Measurements from ENCODE around the gene NRXN3. TPM values are rescaled to one million over a fixed set of nuclear protein-coding genes. Genes with fewer than 3 reads are reported as not detected.

The NRXN3 gene
- total RNA-seq, 6 experiments from 2014 or later = 0.07 to 0.28 (median 0.11) TPM; not detected in 2

GRCh38 chr14:78617735-78618134, 447.6 kb downstream of the NRXN3 start:
- no peak for TF ChIP-seq CTCF (IDR thresholded peaks at IDR 0.05)
- Mint-ChIP-seq H3K36me3 (ENCODE audit: low read depth) (no peaks in the 10 kb centered on the region), H3K27ac (no peak overlapping the region), H3K4me1 (ENCODE audit: low read depth) (peaks cover 10% of the 10 kb centered on the region), H3K27me3 (ENCODE audit: insufficient read depth) (peaks cover 3% of the 10 kb centered on the region), H3K9me3 (no peaks in the 10 kb centered on the region), H3K4me3 (no peak overlapping the region)
- no peak for DNase-seq

- H3K4me3 Mint-ChIP-seq = no peak overlapping the region
- no peak for TF ChIP-seq CTCF (IDR thresholded peaks at IDR 0.05)
- H3K36me3 Mint-ChIP-seq (ENCODE audit: low read depth) = no peaks in the 10 kb centered on the region
- DNase-seq = no peak
- H3K9me3 Mint-ChIP-seq = no peaks in the 10 kb centered on the region
- H3K27me3 Mint-ChIP-seq (ENCODE audit: insufficient read depth) = peaks cover 3% of the 10 kb centered on the region
- H3K27ac Mint-ChIP-seq = no peak overlapping the region
- 0 out of 2 replicates have a peak, but pooled peaks cover 5% of the 10 kb centered on the region for H3K4me1 Mint-ChIP-seq (ENCODE audit: low read depth)
Observed at GRCh38 chr14:78618368-78618767, 448.2 kb downstream of the NRXN3 start.

- Mint-ChIP-seq H3K36me3 (ENCODE audit: low read depth) (no peaks in the 10 kb centered on the region), H3K27me3 (ENCODE audit: insufficient read depth) (no peaks in the 10 kb centered on the region; the same call in 1 of the 2 replicates), H3K27ac (no peak overlapping the region), H3K4me1 (ENCODE audit: low read depth) (no peaks in the 10 kb centered on the region), H3K9me3 (0 out of 2 replicates have a peak, but pooled peaks cover 3% of the 10 kb centered on the region), H3K4me3 (no peak overlapping the region)
- no peak for TF ChIP-seq CTCF (IDR thresholded peaks at IDR 0.05)
- no peak for DNase-seq
Observed at GRCh38 chr14:78627114-78627513, 456.9 kb downstream of the NRXN3 start.

GRCh38 chr14:78631551-78631950, 461.4 kb downstream of the NRXN3 start:
- Mint-ChIP-seq H3K4me3 (no peak overlapping the region), H3K4me1 (ENCODE audit: low read depth) (no peaks in the 10 kb centered on the region), H3K27ac (no peak overlapping the region), H3K27me3 (ENCODE audit: insufficient read depth) (no peaks in the 10 kb centered on the region; the same call in 1 of the 2 replicates), H3K9me3 (no peaks in the 10 kb centered on the region), H3K36me3 (ENCODE audit: low read depth) (no peaks in the 10 kb centered on the region)
- no peak for TF ChIP-seq CTCF (IDR thresholded peaks at IDR 0.05)
- no peak for DNase-seq

- no peaks in the 10 kb centered on the region for H3K9me3 Mint-ChIP-seq
- no peak for TF ChIP-seq CTCF (IDR thresholded peaks at IDR 0.05)
- no peak for DNase-seq
- no peaks in the 10 kb centered on the region; the same call in 1 of the 2 replicates for H3K27me3 Mint-ChIP-seq (ENCODE audit: insufficient read depth)
- no peaks in the 10 kb centered on the region for H3K36me3 Mint-ChIP-seq (ENCODE audit: low read depth)
- no peak overlapping the region for H3K27ac Mint-ChIP-seq
- no peaks in the 10 kb centered on the region for H3K4me1 Mint-ChIP-seq (ENCODE audit: low read depth)
- H3K4me3 Mint-ChIP-seq = no peak overlapping the region
Observed at GRCh38 chr14:78633752-78634151, 463.6 kb downstream of the NRXN3 start.

GRCh38 chr14:78637489-78637888, 467.3 kb downstream of the NRXN3 start:
- no peaks in the 10 kb centered on the region for H3K9me3 Mint-ChIP-seq
- no peak for TF ChIP-seq CTCF (IDR thresholded peaks at IDR 0.05)
- no peak overlapping the region for H3K4me3 Mint-ChIP-seq
- no peaks in the 10 kb centered on the region for H3K4me1 Mint-ChIP-seq (ENCODE audit: low read depth)
- no peaks in the 10 kb centered on the region for H3K36me3 Mint-ChIP-seq (ENCODE audit: low read depth)
- peaks cover 2% of the 10 kb centered on the region; the same call in 1 of the 2 replicates for H3K27me3 Mint-ChIP-seq (ENCODE audit: insufficient read depth)
- no peak overlapping the region for H3K27ac Mint-ChIP-seq
- DNase-seq = no peak
